Naive B cell (primary cell): Measurements from ENCODE around the gene GBA2. TPM values are rescaled to one million over a fixed set of nuclear protein-coding genes. Genes with fewer than 3 reads are reported as not detected.

Experiments used
- ATAC-seq, 2 donors: fragments of 150-1000 bp; cut with Tn5 transposase; 2 replicates each; pipeline ENCODE4 v1.10.0; 2021; ENCODE audit warnings: low read depth in 2 of 2, mild to moderate bottlenecking in 2 of 2, moderate library complexity in 2 of 2
- DNase-seq: peaks from one replicate; pipeline ENCODE4 v3.0.0; 2022
- H3K27ac Mint-ChIP-seq, 6 donors: one replicate each; pipeline ENCODE4 v1.8.0; 2020 to 2022; ENCODE audit warnings: mild to moderate bottlenecking in 6 of 6, mixed read lengths in 6 of 6, moderate library complexity in 5 of 6, inconsistent platforms in 2 of 6
- H3K27me3 Mint-ChIP-seq, 3 donors: one replicate each; pipeline ENCODE4 v1.8.0; 2021 to 2022; ENCODE audit warnings: mixed read lengths in 3 of 3, mild to moderate bottlenecking in 1 of 3
- H3K36me3 Mint-ChIP-seq, 2 donors: one replicate each; pipeline ENCODE4 v1.8.0; 2020 to 2022; ENCODE audit warnings: mixed read lengths in 2 of 2, inconsistent platforms in 1 of 2, mild to moderate bottlenecking in 1 of 2
- H3K4me1 Mint-ChIP-seq, 3 donors: one replicate each; pipeline ENCODE4 v1.8.0; 2020 to 2022; ENCODE audit warnings: mixed read lengths in 3 of 3, inconsistent platforms in 1 of 3, mild to moderate bottlenecking in 1 of 3, moderate library complexity in 1 of 3
- H3K4me3 Mint-ChIP-seq, 8 donors: one replicate each; pipeline ENCODE4 v1.8.0; 2020 to 2022; ENCODE audit warnings: mild to moderate bottlenecking in 8 of 8, mixed read lengths in 8 of 8, moderate library complexity in 8 of 8, inconsistent platforms in 2 of 8
- H3K9me3 Mint-ChIP-seq, 7 donors: one replicate each; pipeline ENCODE4 v1.8.0; 2020 to 2022; ENCODE audit warnings: mixed read lengths in 7 of 7, mild to moderate bottlenecking in 5 of 7, inconsistent platforms in 2 of 7, moderate library complexity in 1 of 7
- polyA plus RNA-seq, 6 donors: library from polyadenylated mRNA; unstranded; fragments of 300-500 nt; fragmentation: Illumina TruSeq; gene quantifications; one replicate each; pipeline ENCODE4 v1.2.3, GENCODE V29; 2021; ENCODE audit warnings: low read depth in 6 of 6

The GBA2 gene
- polyA plus RNA-seq, 6 donors from 2014 or later = 31.7 to 49.1 (median 39.0) TPM

DNA sequence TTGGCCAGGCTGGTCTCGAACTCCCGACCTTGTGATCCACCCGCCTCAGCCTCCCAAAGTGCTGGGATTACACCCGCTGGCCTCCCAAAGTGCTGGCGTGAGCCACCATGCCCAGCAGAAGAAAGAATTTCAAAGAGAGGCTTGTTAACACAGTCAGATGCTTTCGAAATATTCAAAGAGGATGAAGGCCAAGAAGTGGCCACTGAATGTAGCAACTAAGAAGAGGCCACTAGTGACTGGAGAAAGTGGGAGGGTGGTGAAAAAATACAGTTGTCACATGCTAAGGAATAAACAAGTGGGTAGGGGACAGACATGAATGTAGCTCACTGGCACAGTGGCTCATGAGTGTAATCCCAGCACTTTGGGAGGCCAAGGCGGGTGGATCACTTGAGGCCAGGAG lies 46.3 kb downstream of the GBA2 start:
- ATAC-seq = no peak
- no peak for DNase-seq
- H3K4me1 Mint-ChIP-seq = peaks cover 1 to 15% (median 4%) of the 10 kb centered on the region in 3 donors
- H3K27ac Mint-ChIP-seq = peak overlapping the region in 1 of 6 donors; percentile 62
- peaks cover 6 to 23% of the 10 kb centered on the region in 2 donors for H3K36me3 Mint-ChIP-seq
- no peaks in the 10 kb centered on the region for H3K9me3 Mint-ChIP-seq
- no peak overlapping the region for H3K4me3 Mint-ChIP-seq
- H3K27me3 Mint-ChIP-seq = no peaks in the 10 kb centered on the region

DNA sequence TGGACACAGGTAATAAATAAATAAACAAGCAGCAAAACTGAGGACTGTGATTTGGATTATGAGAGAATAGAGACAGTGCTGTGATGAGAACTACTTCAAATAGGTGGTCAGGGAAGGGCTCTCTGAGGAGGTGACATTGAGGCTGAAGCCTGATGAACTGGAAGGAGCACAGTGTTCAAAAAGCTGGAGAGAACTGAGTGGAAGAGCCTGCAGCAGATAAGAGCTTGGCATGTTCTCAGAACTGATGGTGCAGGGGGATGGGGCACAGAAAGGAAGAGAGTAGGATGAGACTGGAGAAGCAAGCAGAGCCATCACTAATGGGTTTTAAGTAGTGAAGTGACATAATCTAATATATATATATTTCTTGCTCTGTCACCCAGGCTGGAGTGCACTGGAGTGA lies 48.1 kb downstream of the GBA2 start:
- Mint-ChIP-seq H3K27me3 (no peaks in the 10 kb centered on the region), H3K4me1 (peaks cover 5 to 18% (median 12%) of the 10 kb centered on the region in 3 donors), H3K4me3 (no peak overlapping the region), H3K27ac (no peak overlapping the region), H3K9me3 (no peaks in the 10 kb centered on the region), H3K36me3 (peaks cover 0 to 22% of the 10 kb centered on the region in 2 donors)
- DNase-seq (no peak), ATAC-seq (no peak)

GRCh38 chr9:35700031-35700430 lies 49.0 kb downstream of the GBA2 start:
- peaks cover 0 to 22% of the 10 kb centered on the region in 2 donors for H3K36me3 Mint-ChIP-seq
- no peak overlapping the region for H3K27ac Mint-ChIP-seq
- no peak for ATAC-seq
- H3K9me3 Mint-ChIP-seq = no peaks in the 10 kb centered on the region
- DNase-seq = no peak
- H3K4me3 Mint-ChIP-seq = no peak overlapping the region
- H3K4me1 Mint-ChIP-seq = peaks cover 5 to 18% (median 12%) of the 10 kb centered on the region in 3 donors
- H3K27me3 Mint-ChIP-seq = no peaks in the 10 kb centered on the region

- H3K27me3 Mint-ChIP-seq = no peaks in the 10 kb centered on the region
- H3K9me3 Mint-ChIP-seq = no peaks in the 10 kb centered on the region
- H3K4me3 Mint-ChIP-seq = no peak overlapping the region
- H3K36me3 Mint-ChIP-seq = peaks cover 0 to 20% of the 10 kb centered on the region in 2 donors
- peaks cover 5 to 18% (median 12%) of the 10 kb centered on the region in 3 donors for H3K4me1 Mint-ChIP-seq
- H3K27ac Mint-ChIP-seq = peak overlapping the region in 1 of 6 donors; percentile 78
- DNase-seq (no peak), ATAC-seq (no peak)
Observed at GRCh38 chr9:35698231-35698630, 50.8 kb downstream of the GBA2 start.

- Mint-ChIP-seq H3K27me3 (no peaks in the 10 kb centered on the region), H3K9me3 (no peaks in the 10 kb centered on the region), H3K4me3 (no peak overlapping the region), H3K4me1 (peaks cover 5 to 18% (median 12%) of the 10 kb centered on the region in 3 donors), H3K36me3 (peaks cover 0 to 14% of the 10 kb centered on the region in 2 donors), H3K27ac (peak overlapping the region in 3 of 6 donors; percentile 15 to 78 (median 58))
- no peak for DNase-seq
- ATAC-seq = no peak
Observed at GRCh38 chr9:35697486-35697885, 51.5 kb downstream of the GBA2 start.

DNA sequence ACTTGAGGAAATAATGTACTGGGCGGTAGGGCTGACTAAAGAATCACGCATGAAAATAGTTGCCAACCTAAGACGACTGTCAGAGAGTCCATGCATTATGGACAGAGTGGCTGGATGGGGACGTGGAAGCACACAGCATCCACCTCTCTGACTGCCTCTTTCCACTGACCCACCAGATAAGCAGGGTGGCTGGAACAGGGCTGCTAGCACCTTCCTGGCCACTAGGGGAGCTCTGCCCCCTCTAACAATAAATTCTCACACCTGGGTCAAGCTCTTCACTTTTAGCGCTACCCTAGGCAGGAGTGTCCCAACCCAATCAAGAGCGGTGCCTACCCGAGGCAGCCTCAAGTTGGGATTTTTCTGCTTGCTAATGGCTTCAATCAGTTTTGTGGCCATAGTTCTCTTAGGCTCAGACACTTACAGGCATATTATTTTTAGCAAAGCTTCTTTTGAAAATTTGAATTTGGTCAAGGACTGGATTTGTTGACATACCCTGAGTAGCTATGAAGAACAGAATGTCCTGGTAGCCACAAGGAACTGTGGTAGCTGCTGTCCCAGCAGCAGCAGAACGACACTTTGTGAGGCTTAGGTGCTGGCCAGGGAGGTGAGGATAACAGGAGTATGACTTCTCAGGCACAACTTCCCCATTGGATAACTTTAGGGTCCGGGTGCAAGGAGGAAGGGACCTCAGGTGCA lies 52.4 kb downstream of the GBA2 start:
- Mint-ChIP-seq H3K27me3 (no peaks in the 10 kb centered on the region), H3K36me3 (peaks cover 0 to 14% of the 10 kb centered on the region in 2 donors), H3K27ac (peak overlapping the region in 3 of 6 donors; percentile 20 to 81 (median 81)), H3K4me1 (peaks cover 5 to 23% (median 14%) of the 10 kb centered on the region in 3 donors), H3K9me3 (no peaks in the 10 kb centered on the region), H3K4me3 (peak overlapping the region in 1 of 8 donors; percentile 37)
- DNase-seq (peak; percentile 57), ATAC-seq (peak; percentile 90 to 94)

GRCh38 chr9:35695943-35696401 lies 53.1 kb downstream of the GBA2 start:
- H3K9me3 Mint-ChIP-seq = no peaks in the 10 kb centered on the region
- peaks cover 8 to 30% (median 20%) of the 10 kb centered on the region in 3 donors for H3K4me1 Mint-ChIP-seq
- ATAC-seq (no peak), DNase-seq (no peak)
- H3K4me3 Mint-ChIP-seq = no peak overlapping the region
- peak overlapping the region in 2 of 6 donors; percentile 15 to 62 for H3K27ac Mint-ChIP-seq
- no peaks in the 10 kb centered on the region for H3K27me3 Mint-ChIP-seq
- peaks cover 0 to 14% of the 10 kb centered on the region in 2 donors for H3K36me3 Mint-ChIP-seq

DNA sequence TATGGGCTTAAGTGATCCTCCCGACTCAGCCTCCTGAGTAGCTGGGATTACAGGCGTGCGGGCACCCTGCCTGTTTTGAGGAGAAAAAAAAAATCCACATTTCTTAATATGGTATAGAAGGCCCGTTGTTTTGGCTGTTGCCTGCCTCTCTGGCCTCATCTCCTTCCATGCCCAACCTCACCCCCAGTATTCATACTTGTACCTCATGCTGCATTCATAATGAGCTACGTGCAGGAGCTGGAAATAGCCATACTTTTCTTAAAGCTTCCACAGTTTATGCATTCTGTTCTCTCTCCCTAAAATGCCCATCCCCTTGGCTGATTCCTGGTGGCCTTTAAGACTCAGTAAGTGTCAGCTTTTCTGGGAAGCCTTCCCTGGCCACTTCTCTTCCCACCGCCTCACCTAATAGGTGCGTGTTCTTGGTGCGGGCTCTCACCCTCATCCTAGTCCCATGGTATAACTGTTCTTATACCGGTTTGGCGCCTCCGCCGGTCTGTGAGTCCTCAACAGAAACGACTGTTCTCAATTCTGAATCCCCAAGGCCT lies 57.2 kb downstream of the GBA2 start:
- H3K27ac Mint-ChIP-seq = peak overlapping the region in 3 of 6 donors; percentile 29 to 73 (median 51)

GRCh38 chr9:35691334-35691650 lies 57.7 kb downstream of the GBA2 start:
- DNase-seq (no peak), ATAC-seq (peak; percentile 28 to 34)
- Mint-ChIP-seq H3K4me3 (peak overlapping the region; percentile 87 to 98 (median 92)), H3K9me3 (no peaks in the 10 kb centered on the region), H3K36me3 (no peaks in the 10 kb centered on the region), H3K27ac (peak overlapping the region in 5 of 6 donors; percentile 29 to 89 (median 56)), H3K4me1 (peaks cover 10 to 17% (median 13%) of the 10 kb centered on the region in 3 donors), H3K27me3 (no peaks in the 10 kb centered on the region)

More for the DNA sequence above, 57.2 kb downstream of the GBA2 start:
- ATAC-seq (no peak), DNase-seq (no peak)
- peak overlapping the region; percentile 87 to 98 (median 92) for H3K4me3 Mint-ChIP-seq
- H3K9me3 Mint-ChIP-seq = no peaks in the 10 kb centered on the region
- peaks cover 16 to 22% (median 18%) of the 10 kb centered on the region in 3 donors for H3K4me1 Mint-ChIP-seq
- H3K27me3 Mint-ChIP-seq = no peaks in the 10 kb centered on the region
- H3K36me3 Mint-ChIP-seq = peaks cover 0 to 5% of the 10 kb centered on the region in 2 donors

DNA sequence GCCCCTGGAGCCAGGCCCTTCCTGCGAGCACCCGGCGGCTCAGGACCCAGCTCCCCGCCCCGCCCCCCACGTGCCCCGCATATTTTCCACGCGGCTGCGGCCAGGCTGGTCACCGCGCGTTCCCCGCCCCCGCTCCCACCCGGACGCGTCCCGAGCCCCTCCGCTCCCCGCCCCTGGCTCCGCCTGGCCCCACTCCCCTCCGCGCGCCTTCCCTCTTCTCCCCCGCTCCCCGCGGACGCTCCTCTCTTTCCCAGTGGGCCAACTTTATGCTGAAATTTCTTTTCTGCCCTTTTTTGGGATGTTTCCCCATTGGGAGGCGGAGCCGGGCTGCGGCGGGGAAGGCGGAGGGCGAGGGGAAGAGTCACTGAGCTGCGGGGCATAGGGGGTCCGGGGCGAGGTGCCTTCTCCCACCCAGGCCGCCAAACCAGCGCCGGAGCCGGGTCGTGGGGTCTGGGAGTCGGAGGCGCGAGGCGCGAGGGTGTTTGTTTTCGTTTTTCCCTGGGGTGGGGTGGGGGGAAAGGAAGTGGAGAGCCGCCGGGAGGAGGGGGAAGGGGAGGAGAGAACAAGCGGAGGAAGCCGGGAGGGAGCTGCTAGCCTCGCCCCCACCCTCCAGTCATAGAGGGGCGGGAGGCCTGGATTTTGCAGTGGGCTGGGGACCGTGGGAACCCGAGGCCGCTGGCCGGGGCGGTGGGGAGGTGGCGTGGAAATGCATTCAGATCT lies 58.3 kb downstream of the GBA2 start:
- peaks cover 10 to 16% (median 13%) of the 10 kb centered on the region in 3 donors for H3K4me1 Mint-ChIP-seq
- H3K27me3 Mint-ChIP-seq = no peaks in the 10 kb centered on the region
- DNase-seq (no peak), ATAC-seq (peak; percentile 43 to 45)
- no peaks in the 10 kb centered on the region for H3K9me3 Mint-ChIP-seq
- peak overlapping the region in 5 of 6 donors; percentile 43 to 89 (median 60) for H3K27ac Mint-ChIP-seq
- no peaks in the 10 kb centered on the region for H3K36me3 Mint-ChIP-seq
- peak overlapping the region; percentile 87 to 98 (median 93) for H3K4me3 Mint-ChIP-seq

DNA sequence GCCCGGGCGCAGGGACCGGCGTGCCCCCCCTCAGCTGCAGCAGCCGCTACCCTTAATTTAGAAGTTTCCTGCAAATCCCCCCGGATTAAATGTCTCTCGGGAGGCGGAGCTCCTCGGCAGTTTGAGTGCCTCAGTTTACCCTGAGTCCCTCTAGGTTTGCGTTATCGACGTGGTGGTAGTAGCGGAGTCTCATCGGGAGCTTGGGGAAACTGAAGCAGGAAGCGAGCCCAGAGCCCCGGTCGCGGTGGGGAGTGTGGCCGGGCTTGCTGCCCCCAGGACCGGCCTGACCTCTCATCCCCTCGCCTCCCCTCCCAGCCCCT lies 58.8 kb downstream of the GBA2 start:
- Mint-ChIP-seq H3K4me3 (peak overlapping the region; percentile 77 to 98 (median 90)), H3K27ac (peak overlapping the region in 2 of 6 donors; percentile 73 to 81), H3K27me3 (no peaks in the 10 kb centered on the region), H3K36me3 (no peaks in the 10 kb centered on the region), H3K9me3 (no peaks in the 10 kb centered on the region), H3K4me1 (peaks cover 10 to 16% (median 13%) of the 10 kb centered on the region in 3 donors)
- DNase-seq = no peak
- peak; percentile 8 to 18 for ATAC-seq

GRCh38 chr9:35689542-35690293 lies 59.3 kb downstream of the GBA2 start, which contains the start of gene TPM2:
Gene TPM2, minus strand, starts transcription at chr9:35689925. Its CDS starts 108 bp downstream, at chr9:35689817.
- no peaks in the 10 kb centered on the region for H3K36me3 Mint-ChIP-seq
- H3K27ac Mint-ChIP-seq = peak within 1 kb of the TSS in 3 of 6 donors; percentile 73 to 89 (median 81)
- H3K4me1 Mint-ChIP-seq = peaks cover 10 to 16% (median 13%) of the 10 kb centered on the region in 3 donors
- peak within 1 kb of the TSS; percentile 87 to 98 (median 93) for H3K4me3 Mint-ChIP-seq
- H3K9me3 Mint-ChIP-seq = no peaks in the 10 kb centered on the region
- DNase-seq (no peak), ATAC-seq (peak; percentile 25 to 26)
- H3K27me3 Mint-ChIP-seq = no peaks in the 10 kb centered on the region
